Measurements from ENCODE around the gene PCNX1. TPM values are rescaled to one million over a fixed set of nuclear protein-coding genes. Genes with fewer than 3 reads are reported as not detected.

PCNX1 gene
- total and polyA plus RNA-seq, 2 of the 4 experiments (the other 2 are of a cell fraction), result 15.0 to 43.7 TPM

GRCh38 chr14:70995211-70995610 lies 88.0 kb downstream of the PCNX1 start:
- H4K20me1 ChIP-seq (ENCODE audit: insufficient read depth, low read length), result no peaks in the 10 kb centered on the region; the same call in 1 of the 2 replicates
- no peak overlapping the region for H2AFZ ChIP-seq (replicated peaks; ENCODE audit: low read length, poor library complexity)
- no CpG with 5 or more reads among the region's 1 CpG for WGBS, 2 experiments (ENCODE audit: extremely low coverage in 2 of 2, insufficient read length in 1 of 2)
- H2BK120ac ChIP-seq (ENCODE audit: low read depth, low read length), result no peak overlapping the region
- no peak overlapping the region for H4K8ac ChIP-seq (ENCODE audit: low read depth in 2 of 2, low read length in 2 of 2)
- H3K18ac ChIP-seq (ENCODE audit: low read depth, low read length), result no peak overlapping the region
- peaks cover 0 to 8% of the 10 kb centered on the region in 2 experiments; a peak in 2 of 4 replicates for H3K79me1 ChIP-seq (ENCODE audit: low read depth in 1 of 2, low read length in 2 of 2)
- ATAC-seq (ENCODE audit: low read depth), result no peak
- peaks cover 3% of the 10 kb centered on the region for H3K9me1 ChIP-seq (ENCODE audit: insufficient read depth, low read length)
- H3K27ac ChIP-seq (ENCODE audit: insufficient read depth, low read length), result no peak overlapping the region
- H3K27me3 ChIP-seq (ENCODE audit: control insufficient read depth, insufficient read depth, low read length), result no peaks in the 10 kb centered on the region
- BruUV-seq (replicated peaks), result no TSS peak
- no peaks in the 10 kb centered on the region for H3K9me3 ChIP-seq (ENCODE audit: control insufficient read depth, insufficient read depth, low read length)
- no peaks in the 10 kb centered on the region for H3K4me1 ChIP-seq (ENCODE audit: control insufficient read depth, insufficient read depth, low read length)
- ChIA-PET POLR2A (ENCODE audit: unreplicated experiment) (no interaction called here), CTCF (no interaction called here)
- dilution Hi-C loops (cut with HindIII; ENCODE audit: low sequenced_read_pairs, unreplicated experiment) (no loop called here), in situ Hi-C loops (cut with MboI; ENCODE audit: low sequenced_read_pairs) (no loop called here), intact Hi-C loops (cut with micrococcal nuclease) (no loop called here)
- H4K91ac ChIP-seq (ENCODE audit: insufficient read depth, low read depth, low read length), result no peak overlapping the region
- H3K4me2 ChIP-seq (ENCODE audit: low read depth, low read length), result no peak overlapping the region
- TF ChIP-seq MAZ (IDR thresholded peaks at IDR 0.05; ENCODE audit: borderline replicate concordance, low read depth, low read length), result no peak
- no peak for TF ChIP-seq POLR2A (IDR thresholded peaks at IDR 0.05; ENCODE audit: low read depth, low read length)
- TF ChIP-seq RFX5 (IDR thresholded peaks at IDR 0.05; ENCODE audit: low read depth, low read length), result no peak
- TF ChIP-seq SMC3 (IDR thresholded peaks at IDR 0.05; ENCODE audit: low read depth, low read length), result no peak
- TF ChIP-seq BHLHE40 (IDR thresholded peaks at IDR 0.05; ENCODE audit: low read depth, low read length), result no peak
- no peak for TF ChIP-seq USF2 (IDR thresholded peaks at IDR 0.05; ENCODE audit: low read depth, low read length)
- TF ChIP-seq CEBPB (IDR thresholded peaks at IDR 0.05; ENCODE audit: low read depth, low read length), result no peak
- TF ChIP-seq RAD21 (IDR thresholded peaks at IDR 0.05; ENCODE audit: low read length), result no peak
- no peak for TF ChIP-seq MAFK (IDR thresholded peaks at IDR 0.05; ENCODE audit: low read depth, low read length)
- TF ChIP-seq FOS (IDR thresholded peaks at IDR 0.05; ENCODE audit: low read depth, low read length), result no peak
- TF ChIP-seq CHD1 (IDR thresholded peaks at IDR 0.05; ENCODE audit: low read depth, low read length), result no peak
- no peak for TF ChIP-seq ELK1 (IDR thresholded peaks at IDR 0.05; ENCODE audit: borderline replicate concordance, low read depth, low read length)
- no peak for TF ChIP-seq NFE2L2 (IDR thresholded peaks at IDR 0.05; ENCODE audit: low read depth, low read length)
- H3K14ac ChIP-seq (replicated peaks; ENCODE audit: low read depth, low read length), result no peak overlapping the region
- no peak overlapping the region for H2AK5ac ChIP-seq (ENCODE audit: low read depth, low read length)
- no peak overlapping the region for H3K4me3 ChIP-seq (ENCODE audit: insufficient read depth, low read depth, low read length)
- peaks cover 3% of the 10 kb centered on the region for H3K36me3 ChIP-seq (ENCODE audit: control insufficient read depth, insufficient read depth, low read length)
- no peak overlapping the region for H3K56ac ChIP-seq (ENCODE audit: extremely low read depth, insufficient read depth, low read length)
- no peak overlapping the region for H2AK9ac ChIP-seq (replicated peaks; ENCODE audit: low read depth, low read length, poor library complexity)
- no peak for DNase-seq
- no peak overlapping the region for H3K4ac ChIP-seq (ENCODE audit: low read depth, low read length)
- no peak overlapping the region for H2BK15ac ChIP-seq (ENCODE audit: low read depth, low read length)
- H3K9ac ChIP-seq (ENCODE audit: low read depth, low read length), result no peak overlapping the region
- no peak overlapping the region for H2BK5ac ChIP-seq (ENCODE audit: low read depth, low read length, poor library complexity, severe bottlenecking)
- no peak overlapping the region for H4K5ac ChIP-seq (ENCODE audit: low read depth, low read length)
- H3K23ac ChIP-seq (ENCODE audit: low read depth, low read length), result no peak overlapping the region
- no peak overlapping the region for H2BK20ac ChIP-seq (ENCODE audit: low read depth, low read length)
